OCI-LY3 (cell line): ENCODE data around the gene MZT1.

ENCODE experiments used
- H2AFZ ChIP-seq: fragments of 200-600, 300-600 bp; shearing (Covaris generic); 2 replicates; pipeline ENCODE4 v1.6.0; 2014; ENCODE audit warnings: antibody characterized with exemption, low read depth, low read length
- H3K27ac ChIP-seq: fragments of 200-600, 300-600 bp; sonication (generic); 2 replicates; pipeline ENCODE4 v1.5.1; 2014; ENCODE audit warnings: mild to moderate bottlenecking, low read length, moderate library complexity, mixed read lengths
- H3K27me3 ChIP-seq: fragments of 200-600, 300-600 bp; sonication (generic); 2 replicates; pipeline ENCODE4 v1.6.1; 2014; ENCODE audit warnings: low read depth, low read length, mixed read lengths
- H3K36me3 ChIP-seq: fragments of 200-600, 300-600 bp; sonication (generic); replicated peaks from 2 replicates; pipeline ENCODE3; 2014; ENCODE audit warnings: low read depth, low read length, mixed read lengths
- H3K4me1 ChIP-seq: fragments of 300-600, 200-600 bp; sonication (generic); 2 replicates; pipeline ENCODE4 v1.6.1; 2014; ENCODE audit warnings: low read length, mixed read lengths
- H3K4me2 ChIP-seq: fragments of 200-600, 300-600 bp; sonication (generic); 2 replicates; pipeline ENCODE4 v1.6.1; 2014; ENCODE audit warnings: low read length, mixed read lengths
- H3K4me3 ChIP-seq: fragments of 300-600, 200-600 bp; sonication (generic); 2 replicates; pipeline ENCODE4 v1.5.1; 2014; ENCODE audit warnings: antibody characterized with exemption, mild to moderate bottlenecking, low read length, moderate library complexity
- H3K79me2 ChIP-seq: fragments of 300-600, 200-600 bp; shearing (Covaris generic); 2 replicates; pipeline ENCODE4 v1.6.1; 2014; ENCODE audit warnings: mild to moderate bottlenecking, low read length, mixed read lengths
- H3K9ac ChIP-seq: fragments of 300-600, 200-600 bp; shearing (Covaris generic); 2 replicates; pipeline ENCODE4 v1.6.0; 2014; ENCODE audit warnings: mild to moderate bottlenecking, low read length, moderate library complexity
- H3K9me3 ChIP-seq: fragments of 200-600, 300-600 bp; shearing (Covaris generic); 2 replicates; pipeline ENCODE4 v1.6.1; 2014; ENCODE audit warnings: low read length, mixed read lengths; ENCODE audit not compliant: insufficient read depth
- H4K20me1 ChIP-seq: fragments of 200-600, 300-600 bp; sonication (generic); 2 replicates; pipeline ENCODE4 v1.6.1; 2016; ENCODE audit warnings: low read length, mixed read lengths; ENCODE audit not compliant: insufficient read depth
- EZH2phosphoT487 ChIP-seq: fragments of 200-600 bp; shearing (Covaris generic); IDR thresholded peaks from 2 replicates; pipeline ENCODE4 v1.6.1; 2018; ENCODE audit warnings: antibody characterized with exemption, mixed run types, low read depth
- TF ChIP-seq, protein P1 (sequence below): fragments of 200-600, 300-600 bp; sonication (generic); IDR thresholded peaks from 2 replicates; pipeline ENCODE4 v1.5.1; 2014; ENCODE audit warnings: antibody characterized with exemption, low read length, low read depth

Gene MZT1

GRCh38 chr13:72680353-72680752 is 47.1 kb downstream of the MZT1 start:
- Histone ChIP-seq H3K4me3 (no peak overlapping the region), H3K4me2 (no peak overlapping the region), H3K27me3 (no peaks in the 10 kb centered on the region), H3K79me2 (no peaks in the 10 kb centered on the region), H3K4me1 (peaks cover 1% of the 10 kb centered on the region), H3K27ac (no peak overlapping the region), H3K36me3 (no peaks in the 10 kb centered on the region), H4K20me1 (no peaks in the 10 kb centered on the region), H3K9me3 (0 out of 2 replicates have a peak, but pooled peaks cover 4% of the 10 kb centered on the region), H3K9ac (no peak overlapping the region), H2AFZ (no peak overlapping the region)
- no peak for TF ChIP-seq EZH2phosphoT487
- TF ChIP-seq, protein P1, sequence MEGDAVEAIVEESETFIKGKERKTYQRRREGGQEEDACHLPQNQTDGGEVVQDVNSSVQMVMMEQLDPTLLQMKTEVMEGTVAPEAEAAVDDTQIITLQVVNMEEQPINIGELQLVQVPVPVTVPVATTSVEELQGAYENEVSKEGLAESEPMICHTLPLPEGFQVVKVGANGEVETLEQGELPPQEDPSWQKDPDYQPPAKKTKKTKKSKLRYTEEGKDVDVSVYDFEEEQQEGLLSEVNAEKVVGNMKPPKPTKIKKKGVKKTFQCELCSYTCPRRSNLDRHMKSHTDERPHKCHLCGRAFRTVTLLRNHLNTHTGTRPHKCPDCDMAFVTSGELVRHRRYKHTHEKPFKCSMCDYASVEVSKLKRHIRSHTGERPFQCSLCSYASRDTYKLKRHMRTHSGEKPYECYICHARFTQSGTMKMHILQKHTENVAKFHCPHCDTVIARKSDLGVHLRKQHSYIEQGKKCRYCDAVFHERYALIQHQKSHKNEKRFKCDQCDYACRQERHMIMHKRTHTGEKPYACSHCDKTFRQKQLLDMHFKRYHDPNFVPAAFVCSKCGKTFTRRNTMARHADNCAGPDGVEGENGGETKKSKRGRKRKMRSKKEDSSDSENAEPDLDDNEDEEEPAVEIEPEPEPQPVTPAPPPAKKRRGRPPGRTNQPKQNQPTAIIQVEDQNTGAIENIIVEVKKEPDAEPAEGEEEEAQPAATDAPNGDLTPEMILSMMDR = no peak

DNA sequence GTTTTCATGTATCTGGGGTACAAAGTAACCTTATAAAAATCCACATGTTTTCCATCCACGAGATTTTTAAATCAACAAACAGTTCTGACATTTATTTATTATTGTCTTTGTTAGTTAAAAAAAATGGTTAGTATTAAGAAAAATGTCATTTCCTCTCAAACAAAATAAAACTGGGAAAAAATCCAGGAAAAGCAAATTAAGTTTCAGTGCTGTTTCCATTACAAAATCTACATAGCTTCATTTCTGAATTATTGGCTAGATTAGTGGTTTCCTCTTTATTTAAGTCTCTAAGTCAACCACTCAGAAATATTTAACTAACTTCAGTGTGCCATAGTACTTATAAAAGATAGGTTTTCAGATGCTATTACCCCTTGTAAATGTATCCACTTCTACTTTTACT is 49.1 kb downstream of the MZT1 start:
- Histone ChIP-seq H3K36me3 (no peaks in the 10 kb centered on the region), H3K4me2 (no peak overlapping the region), H3K79me2 (no peaks in the 10 kb centered on the region), H2AFZ (no peak overlapping the region), H3K4me3 (no peak overlapping the region), H3K27me3 (no peaks in the 10 kb centered on the region), H4K20me1 (no peaks in the 10 kb centered on the region), H3K27ac (no peak overlapping the region), H3K9ac (no peak overlapping the region), H3K4me1 (no peaks in the 10 kb centered on the region), H3K9me3 (no peaks in the 10 kb centered on the region)
- TF ChIP-seq EZH2phosphoT487 = no peak
- TF ChIP-seq, protein P1 = no peak

- H3K79me2 ChIP-seq = no peaks in the 10 kb centered on the region
- no peak for TF ChIP-seq EZH2phosphoT487
- no peak overlapping the region for H3K27ac ChIP-seq
- H3K36me3 ChIP-seq = no peaks in the 10 kb centered on the region
- no peak overlapping the region for H3K4me3 ChIP-seq
- H2AFZ ChIP-seq = no peak overlapping the region
- no peak overlapping the region for H3K4me2 ChIP-seq
- no peaks in the 10 kb centered on the region for H3K4me1 ChIP-seq
- H3K9me3 ChIP-seq = no peaks in the 10 kb centered on the region
- no peak overlapping the region for H3K9ac ChIP-seq
- no peaks in the 10 kb centered on the region for H3K27me3 ChIP-seq
- H4K20me1 ChIP-seq = no peaks in the 10 kb centered on the region
Measured at GRCh38 chr13:72677431-72677830, 50.0 kb downstream of the MZT1 start.

DNA sequence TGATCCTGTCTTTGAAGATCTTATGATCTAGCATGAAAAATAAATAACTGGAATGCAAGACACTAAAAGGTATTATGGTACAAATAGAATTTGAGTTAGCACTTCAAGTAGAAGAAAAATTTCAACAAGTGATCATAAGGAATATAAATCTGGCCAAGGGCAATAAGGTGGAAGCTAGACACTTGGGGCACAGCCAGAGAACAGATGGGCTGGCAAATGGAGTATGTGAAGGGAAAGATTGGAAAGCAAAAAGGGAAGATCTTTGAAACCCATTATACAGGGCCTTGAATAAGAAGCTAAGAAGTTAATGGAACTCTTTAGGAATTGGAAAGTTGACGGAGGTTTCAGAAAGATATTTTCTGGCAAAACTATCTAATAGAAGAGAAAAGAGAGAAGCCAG is 61.0 kb downstream of the MZT1 start:
- Histone ChIP-seq H3K36me3 (no peaks in the 10 kb centered on the region), H3K4me2 (no peak overlapping the region), H3K27me3 (no peaks in the 10 kb centered on the region), H3K9me3 (no peaks in the 10 kb centered on the region), H3K4me1 (no peaks in the 10 kb centered on the region), H3K9ac (no peak overlapping the region), H3K79me2 (no peaks in the 10 kb centered on the region), H2AFZ (no peak overlapping the region), H3K4me3 (no peak overlapping the region), H4K20me1 (no peaks in the 10 kb centered on the region), H3K27ac (no peak overlapping the region)
- TF ChIP-seq, protein P1 = no peak
- no peak for TF ChIP-seq EZH2phosphoT487

- Histone ChIP-seq H3K36me3 (no peaks in the 10 kb centered on the region), H4K20me1 (no peaks in the 10 kb centered on the region), H3K9me3 (no peaks in the 10 kb centered on the region), H3K27ac (no peak overlapping the region), H2AFZ (no peak overlapping the region), H3K79me2 (no peaks in the 10 kb centered on the region), H3K9ac (no peak overlapping the region), H3K4me3 (no peak overlapping the region), H3K4me1 (no peaks in the 10 kb centered on the region), H3K27me3 (no peaks in the 10 kb centered on the region), H3K4me2 (no peak overlapping the region)
- no peak for TF ChIP-seq EZH2phosphoT487
- TF ChIP-seq, protein P1 = no peak
Measured at GRCh38 chr13:72662548-72662947, 64.9 kb downstream of the MZT1 start.
